HepG2 (cell line): Measurements from ENCODE around the gene DAB2. TPM values are rescaled to one million over a fixed set of nuclear protein-coding genes. Genes with fewer than 3 reads are reported as not detected.

ENCODE experiments used
- ATAC-seq: fragments of 200-7000 bp; cut with Tn5 transposase; 3 replicates; pipeline ENCODE4 v1.9.1; 2020; ENCODE audit warnings: mild to moderate bottlenecking, moderate library complexity
- BruUV-seq: library from RNA; stranded (reverse); fragments of 400-500 nt; replicated peaks from 2 replicates; lab custom pipeline; 2021; lab: Mats Ljungman, UMichigan
- CTCF ChIA-PET: fragments of 300-600 bp; formaldehyde crosslinking; extraction: SDS; loops from one replicate; lab custom pipeline; 2021; ENCODE audit warnings: low total read pairs, inconsistent platforms, low intra/inter-chr PET ratio; lab: Yijun Ruan, JAX
- POLR2A ChIA-PET: fragments of 350-600 bp; sonication (Branson Sonifier 250); formaldehyde crosslinking; loops from one replicate; lab custom pipeline; 2020; ENCODE audit warnings: antibody characterized with exemption, inconsistent platforms; lab: Yijun Ruan, JAX
- DNase-seq: peaks from one replicate; pipeline ENCODE4 v3.0.0-alpha.2; 2015; ENCODE audit warnings: low spot score
- FAIRE-seq: peaks from 3 replicates; lab custom pipeline; 2011; peaks lifted over from hg19 to GRCh38; lab: Jason Lieb, UNC
- H2AFZ ChIP-seq: one replicate; pipeline ENCODE4 v1.6.1; 2011; ENCODE audit warnings: low read length, inconsistent platforms
- H3K27ac ChIP-seq: fragments of 300-600 bp; 3 replicates; pipeline ENCODE4 v1.8.0; 2011; ENCODE audit warnings: mixed run types, mild to moderate bottlenecking, mixed read lengths, low read length, inconsistent platforms; ENCODE audit not compliant: insufficient read depth; ENCODE audit errors: extremely low read length
- H3K27me3 ChIP-seq, 2 experiments: fragments of 200-600 bp in 1 of 2; 2 replicates in 1 of 2; 3 replicates in 1 of 2; pipeline versions ENCODE4 v1.6.0 to v1.8.0; 2011; ENCODE audit warnings: low read length in 2 of 2, mild to moderate bottlenecking in 2 of 2, moderate library complexity in 2 of 2, inconsistent platforms in 1 of 2; ENCODE audit not compliant: insufficient read depth in 2 of 2, control insufficient read depth in 1 of 2
- H3K36me3 ChIP-seq, 2 experiments: fragments of 200-600 bp in 1 of 2; replicated peaks in 1 of 2; 2 replicates in 1 of 2; 3 replicates in 1 of 2; pipeline versions ENCODE4 v1.5.1 to v1.8.0; 2011; ENCODE audit warnings: low read length in 2 of 2, inconsistent platforms in 1 of 2; ENCODE audit not compliant: insufficient read depth in 2 of 2, control insufficient read depth in 1 of 2
- H3K4me1 ChIP-seq: 2 replicates; pipeline ENCODE4 v1.5.1; 2012; ENCODE audit warnings: low read length, inconsistent platforms; ENCODE audit not compliant: insufficient read depth
- H3K4me2 ChIP-seq: 2 replicates; pipeline ENCODE4 v1.6.0; 2011; ENCODE audit warnings: low read depth, low read length, inconsistent platforms
- H3K4me3 ChIP-seq, 3 experiments: fragments of 200-600 bp in 1 of 3; sonication (generic), shearing (Covaris generic) in 1 of 3; replicated peaks in 1 of 3; 2 replicates each; pipeline ENCODE4 v1.5.1; 2011 to 2016; ENCODE audit warnings: low read length in 3 of 3, inconsistent platforms in 2 of 3, low read depth in 2 of 3, mild to moderate bottlenecking in 2 of 3, control low read depth in 1 of 3, mixed read lengths in 1 of 3; ENCODE audit not compliant: insufficient read depth in 1 of 3
- H3K79me2 ChIP-seq: one replicate; pipeline ENCODE4 v1.6.1; 2011; ENCODE audit warnings: low read length, inconsistent platforms; ENCODE audit not compliant: insufficient read depth
- H3K9ac ChIP-seq: 2 replicates; pipeline ENCODE4 v1.6.0; 2011; ENCODE audit warnings: mild to moderate bottlenecking, low read depth, low read length, inconsistent platforms; ENCODE audit not compliant: insufficient read depth
- H3K9me3 ChIP-seq: 2 replicates; pipeline ENCODE4 v1.5.1; 2012; ENCODE audit warnings: mild to moderate bottlenecking, low read length
- H4K20me1 ChIP-seq: 2 replicates; pipeline ENCODE4 v1.6.0; 2011; ENCODE audit warnings: inconsistent platforms, mild to moderate bottlenecking, low read length, moderate library complexity; ENCODE audit not compliant: insufficient read depth
- CEBPB ChIP-seq: IDR thresholded peaks from 2 replicates; pipeline ENCODE4 v1.6.1; 2011; ENCODE audit warnings: low read depth, low read length, improper control_type of control experiment, borderline replicate concordance
- CREB1 ChIP-seq, 2 experiments: fragments of 450-650 bp in 1 of 2; IDR thresholded peaks; 2 replicates each; pipeline ENCODE4 v1.6.1; 2016 to 2017; ENCODE audit warnings: control low read depth in 1 of 2, mild to moderate bottlenecking in 1 of 2, missing compliant biosample characterization in 1 of 2, missing genetic modification characterization in 1 of 2
- KMT2B ChIP-seq: IDR thresholded peaks from 2 replicates; pipeline ENCODE4 v1.6.1; 2016; ENCODE audit warnings: missing genetic modification reagents, missing compliant biosample characterization
- MXD4 ChIP-seq: IDR thresholded peaks from 2 replicates; pipeline ENCODE4 v1.6.1; 2016; ENCODE audit warnings: mild to moderate bottlenecking, missing biosample characterization, missing genetic modification reagents
- ZNF34 ChIP-seq: sonication (generic); formaldehyde crosslinking; IDR thresholded peaks from 2 replicates; pipeline ENCODE4 v1.4.0; 2020; ENCODE audit warnings: mild to moderate bottlenecking, missing genetic modification reagents, borderline replicate concordance
- WGBS: methylation state at CpG from one replicate; pipeline ENCODE4 v1.1.6; 2017; ENCODE audit warnings: low lambda C conversion rate; 5-methylcytosine and 5-hydroxymethylcytosine counted together
- in situ Hi-C: cut with HindIII; loops from 2 replicates; pipeline ENCODE4 v1.10.0; 2017; ENCODE audit warnings: low pct_unique_long_range_greater_than_20kb; ENCODE audit not compliant: extremely low pct_ligation_motif_present
- intact Hi-C: fragments of 100-400 bp; cut with micrococcal nuclease; formaldehyde crosslinking; loops from one replicate; pipeline ENCODE4 v1.10.0; 2022; ENCODE audit not compliant: unreplicated experiment
- polyA plus RNA-seq, 8 experiments: library from polyadenylated mRNA; depleted of rRNA in 3 of 8; stranded (reverse) in 7 of 8; unstranded in 1 of 8; fragments of >200 nt; fragmentation: Illumina TruSeq in 4 of 8; extraction: Trizol in 4 of 8; gene quantifications; 2 replicates each; pipeline versions ENCODE4 v1.2.1 to v1.2.3, GENCODE V29; 2011 to 2016; ENCODE audit warnings: low read depth in 4 of 8, missing spikeins in 1 of 8, mixed read lengths in 1 of 8; ENCODE audit not compliant: insufficient read depth in 1 of 8
- total RNA-seq, 5 experiments: library from RNA; depleted of rRNA; stranded (reverse); fragments of >200 nt; fragmentation: Illumina TruSeq; extraction: Trizol; gene quantifications; 2 replicates each; pipeline ENCODE4 v1.2.3, GENCODE V29; 2016; ENCODE audit warnings: low read depth in 1 of 5
- TF ChIP-seq, protein P1 (sequence below): IDR thresholded peaks from 2 replicates; pipeline ENCODE4 v1.6.1; 2016; ENCODE audit warnings: mild to moderate bottlenecking

DAB2 gene
- total and polyA plus RNA-seq, 2 of the 13 experiments (the other 11 are each of a cell fraction or from before 2014, with no cell fraction given), result 6.4 to 6.5 TPM

DNA sequence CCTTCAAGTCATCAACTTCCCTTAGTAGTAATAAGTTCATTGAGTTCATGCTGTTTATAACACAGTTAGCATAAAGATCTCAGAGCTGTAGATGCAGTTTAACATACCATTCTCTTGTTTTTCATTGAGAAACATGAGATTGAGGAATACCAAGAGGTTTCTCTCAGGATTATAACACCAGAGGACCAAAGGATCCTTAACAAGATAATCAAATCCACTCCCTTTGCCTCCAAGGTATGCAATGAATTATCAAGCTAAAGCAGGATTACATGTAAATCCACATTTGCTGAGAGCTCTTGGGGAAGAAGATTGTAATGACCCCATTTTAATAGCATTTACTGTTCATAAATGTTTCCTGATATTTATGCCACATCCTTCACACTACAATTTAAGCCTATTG is 35.1 kb upstream of the DAB2 start:
- no peak for FAIRE-seq
- TF ChIP-seq, protein P1, sequence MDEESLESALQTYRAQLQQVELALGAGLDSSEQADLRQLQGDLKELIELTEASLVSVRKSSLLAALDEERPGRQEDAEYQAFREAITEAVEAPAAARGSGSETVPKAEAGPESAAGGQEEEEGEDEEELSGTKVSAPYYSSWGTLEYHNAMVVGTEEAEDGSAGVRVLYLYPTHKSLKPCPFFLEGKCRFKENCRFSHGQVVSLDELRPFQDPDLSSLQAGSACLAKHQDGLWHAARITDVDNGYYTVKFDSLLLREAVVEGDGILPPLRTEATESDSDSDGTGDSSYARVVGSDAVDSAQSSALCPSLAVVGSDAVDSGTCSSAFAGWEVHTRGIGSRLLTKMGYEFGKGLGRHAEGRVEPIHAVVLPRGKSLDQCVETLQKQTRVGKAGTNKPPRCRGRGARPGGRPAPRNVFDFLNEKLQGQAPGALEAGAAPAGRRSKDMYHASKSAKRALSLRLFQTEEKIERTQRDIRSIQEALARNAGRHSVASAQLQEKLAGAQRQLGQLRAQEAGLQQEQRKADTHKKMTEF (CRISPR knock-in tag), result no peak
- TF ChIP-seq ZNF34 (CRISPR knock-in tag), result no peak

DNA sequence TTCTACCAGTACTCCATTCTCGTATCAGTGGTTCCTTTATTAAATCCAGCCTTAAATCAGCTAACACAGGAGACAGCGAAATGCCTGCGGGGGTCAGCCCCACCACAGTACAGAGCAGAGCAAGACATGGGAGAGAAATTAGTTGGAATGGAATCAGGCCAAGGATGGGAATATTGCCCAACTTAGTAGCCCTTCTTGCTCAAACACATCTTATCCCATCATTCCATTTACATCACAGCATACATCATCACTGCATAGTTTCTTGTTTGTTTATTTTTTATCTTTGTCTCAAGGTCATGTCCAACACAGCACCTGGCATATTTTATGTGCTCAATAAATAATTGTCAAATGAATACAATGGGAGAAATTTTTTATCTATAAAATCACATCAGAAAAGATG is 34.3 kb upstream of the DAB2 start:
- Histone ChIP-seq H3K27me3 (no peaks in the 10 kb centered on the region), H3K4me2 (no peak overlapping the region), H3K4me3 (no peak overlapping the region), H3K27ac (no peak overlapping the region), H3K4me1 (no peaks in the 10 kb centered on the region), H3K79me2 (no peaks in the 10 kb centered on the region), H3K36me3 (no peaks in the 10 kb centered on the region), H3K9me3 (no peaks in the 10 kb centered on the region), H2AFZ (no peak overlapping the region), H3K9ac (no peak overlapping the region), H4K20me1 (no peaks in the 10 kb centered on the region)
- ATAC-seq (no peak), FAIRE-seq (no peak), DNase-seq (no peak)
- no TSS peak for BruUV-seq
- WGBS, result 85% methylated on average over 3 of the region's 3 CpGs
- ChIA-PET CTCF (no interaction called here), POLR2A (no interaction called here)
- intact Hi-C loops (no loop called here), in situ Hi-C loops (no loop called here)
- TF ChIP-seq CREB1 (IDR thresholded peaks at IDR 0.05), result no peak
- no peak for TF ChIP-seq CREB1 (CRISPR knock-in tag; IDR thresholded peaks at IDR 0.05)
- TF ChIP-seq KMT2B, result no peak
- TF ChIP-seq MXD4, result no peak
- 0 out of 2 replicates have a peak, but pooled peaks have one; percentile 15 for TF ChIP-seq CEBPB

More for the DNA sequence above, 35.1 kb upstream of the DAB2 start:
- H3K9ac ChIP-seq, result no peak overlapping the region
- H3K27ac ChIP-seq, result no peak overlapping the region
- in situ Hi-C loops (no loop called here), intact Hi-C loops (no loop called here)
- no peaks in the 10 kb centered on the region for H3K9me3 ChIP-seq
- no TSS peak for BruUV-seq
- H3K4me2 ChIP-seq, result no peak overlapping the region
- no peaks in the 10 kb centered on the region for H3K4me1 ChIP-seq
- H4K20me1 ChIP-seq, result no peaks in the 10 kb centered on the region
- ATAC-seq (no peak), DNase-seq (no peak)
- H3K27me3 ChIP-seq, result no peaks in the 10 kb centered on the region
- no peaks in the 10 kb centered on the region for H3K79me2 ChIP-seq
- H3K4me3 ChIP-seq, result no peak overlapping the region
- POLR2A ChIA-PET, result no interaction called here
- no peaks in the 10 kb centered on the region for H3K36me3 ChIP-seq
- CTCF ChIA-PET, result no interaction called here
- H2AFZ ChIP-seq, result no peak overlapping the region
